DND-41 (cell line): ENCODE data around the gene SNX2.

ENCODE experiments used
- ATAC-seq: fragments of 200-7000 bp; cut with Tn5 transposase; 3 replicates; pipeline ENCODE4 v1.9.1; 2021; ENCODE audit warnings: low read depth; ENCODE audit not compliant: insufficient read depth
- DNase-seq: peaks from one replicate; pipeline ENCODE4 v3.0.0-alpha.2; 2020
- H2AFZ ChIP-seq: 2 replicates; pipeline ENCODE4 v1.6.0; 2012; ENCODE audit warnings: low read depth, low read length
- H3K27ac ChIP-seq: 2 replicates; pipeline ENCODE4 v1.5.1; 2012; ENCODE audit warnings: low read length, inconsistent platforms
- H3K27me3 ChIP-seq: fragments of 200-600 bp; sonication (generic); 2 replicates; pipeline ENCODE4 v1.6.0; 2012; ENCODE audit warnings: low read length, mild to moderate bottlenecking, inconsistent platforms; ENCODE audit not compliant: insufficient read depth, poor library complexity
- H3K36me3 ChIP-seq: 2 replicates; pipeline ENCODE4 v1.5.1; 2012; ENCODE audit warnings: low read length, inconsistent platforms; ENCODE audit not compliant: insufficient read depth
- H3K4me1 ChIP-seq: 2 replicates; pipeline ENCODE4 v1.5.1; 2012; ENCODE audit warnings: mild to moderate bottlenecking, low read length; ENCODE audit not compliant: insufficient read depth
- H3K4me2 ChIP-seq: 2 replicates; pipeline ENCODE4 v1.6.0; 2012; ENCODE audit warnings: mild to moderate bottlenecking, moderate library complexity, low read length, inconsistent platforms; ENCODE audit not compliant: insufficient read depth
- H3K4me3 ChIP-seq, 2 experiments: fragments of 200-600 bp in 1 of 2; shearing (Covaris generic) in 1 of 2; 2 replicates each; pipeline ENCODE4 v1.5.1; 2012 to 2016; ENCODE audit warnings: inconsistent platforms in 2 of 2, low read length in 2 of 2, mild to moderate bottlenecking in 2 of 2, low read depth in 1 of 2, moderate library complexity in 1 of 2
- H3K79me2 ChIP-seq: 2 replicates; pipeline ENCODE4 v1.6.0; 2012; ENCODE audit warnings: low read length, inconsistent platforms; ENCODE audit not compliant: insufficient read depth
- H3K9ac ChIP-seq: 2 replicates; pipeline ENCODE4 v1.6.0; 2012; ENCODE audit warnings: low read depth, mild to moderate bottlenecking, inconsistent platforms, low read length, moderate library complexity
- H3K9me3 ChIP-seq: 2 replicates; pipeline ENCODE4 v1.5.1; 2012; ENCODE audit warnings: low read length, moderate library complexity, mild to moderate bottlenecking, inconsistent platforms; ENCODE audit not compliant: insufficient read depth, severe bottlenecking
- H4K20me1 ChIP-seq: 2 replicates; pipeline ENCODE4 v1.6.0; 2012; ENCODE audit warnings: low read length; ENCODE audit not compliant: insufficient read depth
- EZH2 ChIP-seq: IDR thresholded peaks from 3 replicates; pipeline ENCODE4 v1.6.1; 2012; ENCODE audit warnings: borderline replicate concordance, low read depth, mild to moderate bottlenecking, moderate library complexity, low read length, inconsistent platforms; ENCODE audit not compliant: severe bottlenecking
- TF ChIP-seq, protein P1 (sequence below): IDR thresholded peaks from 2 replicates; pipeline ENCODE4 v1.5.1; 2012; ENCODE audit warnings: borderline replicate concordance, low read length, moderate library complexity, mild to moderate bottlenecking; ENCODE audit not compliant: poor library complexity, severe bottlenecking; ENCODE audit errors: extremely low read depth

SNX2 gene

GRCh38 chr5:122870219-122870856 lies 95.5 kb downstream of the SNX2 start:
- no peak for DNase-seq
- H3K27ac ChIP-seq: no peak overlapping the region

GRCh38 chr5:122871661-122872060 lies 96.8 kb downstream of the SNX2 start:
- no peak overlapping the region for H3K4me2 ChIP-seq
- TF ChIP-seq, protein P1, sequence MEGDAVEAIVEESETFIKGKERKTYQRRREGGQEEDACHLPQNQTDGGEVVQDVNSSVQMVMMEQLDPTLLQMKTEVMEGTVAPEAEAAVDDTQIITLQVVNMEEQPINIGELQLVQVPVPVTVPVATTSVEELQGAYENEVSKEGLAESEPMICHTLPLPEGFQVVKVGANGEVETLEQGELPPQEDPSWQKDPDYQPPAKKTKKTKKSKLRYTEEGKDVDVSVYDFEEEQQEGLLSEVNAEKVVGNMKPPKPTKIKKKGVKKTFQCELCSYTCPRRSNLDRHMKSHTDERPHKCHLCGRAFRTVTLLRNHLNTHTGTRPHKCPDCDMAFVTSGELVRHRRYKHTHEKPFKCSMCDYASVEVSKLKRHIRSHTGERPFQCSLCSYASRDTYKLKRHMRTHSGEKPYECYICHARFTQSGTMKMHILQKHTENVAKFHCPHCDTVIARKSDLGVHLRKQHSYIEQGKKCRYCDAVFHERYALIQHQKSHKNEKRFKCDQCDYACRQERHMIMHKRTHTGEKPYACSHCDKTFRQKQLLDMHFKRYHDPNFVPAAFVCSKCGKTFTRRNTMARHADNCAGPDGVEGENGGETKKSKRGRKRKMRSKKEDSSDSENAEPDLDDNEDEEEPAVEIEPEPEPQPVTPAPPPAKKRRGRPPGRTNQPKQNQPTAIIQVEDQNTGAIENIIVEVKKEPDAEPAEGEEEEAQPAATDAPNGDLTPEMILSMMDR: no peak
- no peak for TF ChIP-seq EZH2
- no peak overlapping the region for H3K4me3 ChIP-seq
- no peaks in the 10 kb centered on the region for H4K20me1 ChIP-seq
- H3K27me3 ChIP-seq: no peaks in the 10 kb centered on the region
- no peaks in the 10 kb centered on the region for H3K4me1 ChIP-seq
- H3K9ac ChIP-seq: no peak overlapping the region
- no peak for DNase-seq
- H3K36me3 ChIP-seq: no peaks in the 10 kb centered on the region
- H3K79me2 ChIP-seq: no peaks in the 10 kb centered on the region
- no peaks in the 10 kb centered on the region for H3K9me3 ChIP-seq
- no peak overlapping the region for H2AFZ ChIP-seq
- H3K27ac ChIP-seq: no peak overlapping the region
- ATAC-seq: no peak

More at GRCh38 chr5:122870219-122870856, 95.5 kb downstream of the SNX2 start:
- Histone ChIP-seq H3K4me2 (no peak overlapping the region), H3K79me2 (no peaks in the 10 kb centered on the region), H2AFZ (no peak overlapping the region), H3K4me1 (no peaks in the 10 kb centered on the region), H3K9me3 (no peaks in the 10 kb centered on the region), H3K36me3 (no peaks in the 10 kb centered on the region), H3K4me3 (no peak overlapping the region), H4K20me1 (no peaks in the 10 kb centered on the region), H3K9ac (no peak overlapping the region), H3K27me3 (no peaks in the 10 kb centered on the region)
- TF ChIP-seq, protein P1: no peak
- TF ChIP-seq EZH2: no peak
- no peak for ATAC-seq

- Histone ChIP-seq H3K27me3 (no peaks in the 10 kb centered on the region), H3K9ac (no peak overlapping the region), H3K9me3 (no peaks in the 10 kb centered on the region), H3K79me2 (no peaks in the 10 kb centered on the region), H3K4me1 (no peaks in the 10 kb centered on the region), H2AFZ (no peak overlapping the region), H4K20me1 (no peaks in the 10 kb centered on the region), H3K27ac (no peak overlapping the region), H3K36me3 (no peaks in the 10 kb centered on the region), H3K4me2 (no peak overlapping the region), H3K4me3 (no peak overlapping the region)
- no peak for ATAC-seq
- TF ChIP-seq, protein P1: no peak
- no peak for TF ChIP-seq EZH2
- DNase-seq: no peak
Measured at GRCh38 chr5:122874179-122874875, 99.4 kb downstream of the SNX2 start.
